ENCODE data around the gene DAPL1. TPM values are rescaled to one million over a fixed set of nuclear protein-coding genes. Genes with fewer than 3 reads are reported as not detected.

Gene DAPL1
- total and polyA plus RNA-seq, 8 donors: 1.4 to 138 TPM; not detected in 6

GRCh38 chr2:158805936-158806335 is 10.8 kb downstream of the DAPL1 start:
- H3K36me3 ChIP-seq: no peaks in the 10 kb centered on the region
- 52 to 94% (median 67%) methylated on average over 1 of the region's 1 CpG for WGBS, 5 donors
- no peak for TF ChIP-seq EP300 (IDR thresholded peaks at IDR 0.05)
- TF ChIP-seq POLR2A (IDR thresholded peaks at IDR 0.05): no peak

DNA sequence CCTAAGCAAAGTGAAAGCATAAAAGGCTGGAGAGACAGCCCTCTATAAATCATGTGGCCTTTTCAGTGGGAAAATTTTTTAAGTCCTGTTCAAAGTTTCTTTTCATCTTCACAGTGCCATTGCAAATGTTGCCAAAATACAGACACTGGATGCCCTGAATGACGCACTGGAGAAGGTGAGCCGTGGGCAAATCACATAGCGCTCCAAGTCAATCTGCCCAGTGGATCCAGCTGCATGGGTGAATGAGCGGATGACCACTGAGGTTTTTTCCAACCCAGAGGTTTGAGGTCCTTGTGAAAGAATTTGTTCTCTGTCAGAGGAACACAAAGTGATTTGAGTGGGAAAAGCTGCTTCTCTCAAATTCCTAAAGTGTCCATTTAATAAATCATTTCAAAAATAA is 11.8 kb downstream of the DAPL1 start:
- H3K9me3 ChIP-seq: no peaks in the 10 kb centered on the region
- H3K4me3 ChIP-seq: no peak overlapping the region
- DNase-seq: no peak
- H3K27me3 ChIP-seq: no peaks in the 10 kb centered on the region
- H3K36me3 ChIP-seq: no peaks in the 10 kb centered on the region
- intact Hi-C loops (cut with DNase I; ENCODE audit: low total_unique reads): no loop called here
- WGBS, 5 donors: 78 to 96% (median 95%) methylated on average over 4 of the region's 4 CpGs
- TF ChIP-seq EP300 (IDR thresholded peaks at IDR 0.05) (no peak), POLR2AphosphoS5 (IDR thresholded peaks at IDR 0.05) (no peak), POLR2A (IDR thresholded peaks at IDR 0.05) (no peak)
- TF ChIP-seq, protein P1, sequence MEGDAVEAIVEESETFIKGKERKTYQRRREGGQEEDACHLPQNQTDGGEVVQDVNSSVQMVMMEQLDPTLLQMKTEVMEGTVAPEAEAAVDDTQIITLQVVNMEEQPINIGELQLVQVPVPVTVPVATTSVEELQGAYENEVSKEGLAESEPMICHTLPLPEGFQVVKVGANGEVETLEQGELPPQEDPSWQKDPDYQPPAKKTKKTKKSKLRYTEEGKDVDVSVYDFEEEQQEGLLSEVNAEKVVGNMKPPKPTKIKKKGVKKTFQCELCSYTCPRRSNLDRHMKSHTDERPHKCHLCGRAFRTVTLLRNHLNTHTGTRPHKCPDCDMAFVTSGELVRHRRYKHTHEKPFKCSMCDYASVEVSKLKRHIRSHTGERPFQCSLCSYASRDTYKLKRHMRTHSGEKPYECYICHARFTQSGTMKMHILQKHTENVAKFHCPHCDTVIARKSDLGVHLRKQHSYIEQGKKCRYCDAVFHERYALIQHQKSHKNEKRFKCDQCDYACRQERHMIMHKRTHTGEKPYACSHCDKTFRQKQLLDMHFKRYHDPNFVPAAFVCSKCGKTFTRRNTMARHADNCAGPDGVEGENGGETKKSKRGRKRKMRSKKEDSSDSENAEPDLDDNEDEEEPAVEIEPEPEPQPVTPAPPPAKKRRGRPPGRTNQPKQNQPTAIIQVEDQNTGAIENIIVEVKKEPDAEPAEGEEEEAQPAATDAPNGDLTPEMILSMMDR (IDR thresholded peaks at IDR 0.05): no peak
- peaks cover 0 to 8% (median 0%) of the 10 kb centered on the region in 4 donors for H3K4me1 ChIP-seq
- no peak overlapping the region for H3K27ac ChIP-seq

More at GRCh38 chr2:158805936-158806335, 10.8 kb downstream of the DAPL1 start:
- Histone ChIP-seq H3K4me3 (no peak overlapping the region), H3K4me1 (peaks cover 0 to 2% (median 0%) of the 10 kb centered on the region in 4 donors), H3K27me3 (no peaks in the 10 kb centered on the region), H3K27ac (no peak overlapping the region), H3K9me3 (no peaks in the 10 kb centered on the region)
- intact Hi-C loops (cut with DNase I; ENCODE audit: low total_unique reads): no loop called here
- DNase-seq: no peak

GRCh38 chr2:158808426-158808825 is 13.3 kb downstream of the DAPL1 start:
- Histone ChIP-seq H3K9me3 (no peaks in the 10 kb centered on the region), H3K27me3 (no peaks in the 10 kb centered on the region), H3K36me3 (no peaks in the 10 kb centered on the region), H3K4me1 (peaks cover 0 to 8% (median 0%) of the 10 kb centered on the region in 4 donors), H3K4me3 (no peak overlapping the region), H3K27ac (no peak overlapping the region)
- intact Hi-C loops (cut with DNase I; ENCODE audit: low total_unique reads): no loop called here
- TF ChIP-seq, protein P1 (IDR thresholded peaks at IDR 0.05): no peak
- no peak for TF ChIP-seq POLR2AphosphoS5 (IDR thresholded peaks at IDR 0.05)
- no peak for TF ChIP-seq POLR2A (IDR thresholded peaks at IDR 0.05)
- no peak for TF ChIP-seq EP300 (IDR thresholded peaks at IDR 0.05)
- WGBS, 5 donors: 87 to 97% (median 90%) methylated on average over 3 of the region's 3 CpGs
- DNase-seq: no peak

DNA sequence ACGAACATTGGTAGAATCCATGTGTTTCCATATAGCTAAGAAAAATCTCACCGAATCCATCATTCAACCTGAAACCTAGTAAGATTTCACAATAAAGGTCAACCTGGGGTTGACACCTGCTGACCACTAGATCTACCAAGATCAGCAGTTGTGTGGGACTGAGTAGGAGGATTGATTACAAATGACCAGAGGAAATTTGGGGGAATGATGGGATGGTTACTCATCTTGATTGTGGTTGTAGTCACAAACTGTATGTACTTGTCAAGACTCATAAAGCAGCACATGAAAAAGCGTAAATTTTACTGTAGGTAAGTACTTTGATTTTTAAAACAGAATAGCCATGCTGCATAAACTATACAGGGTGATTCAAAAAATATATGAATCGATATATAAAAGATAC is 14.7 kb downstream of the DAPL1 start:
- H3K36me3 ChIP-seq: no peaks in the 10 kb centered on the region
- H3K27ac ChIP-seq: no peak overlapping the region
- H3K27me3 ChIP-seq: no peaks in the 10 kb centered on the region
- intact Hi-C loops (cut with DNase I; ENCODE audit: low total_unique reads): no loop called here
- H3K4me1 ChIP-seq: peaks cover 0 to 9% (median 4%) of the 10 kb centered on the region in 4 donors
- H3K4me3 ChIP-seq: no peak overlapping the region
- H3K9me3 ChIP-seq: no peaks in the 10 kb centered on the region
- DNase-seq: no peak
- TF ChIP-seq POLR2AphosphoS5 (IDR thresholded peaks at IDR 0.05): no peak
- TF ChIP-seq POLR2A (IDR thresholded peaks at IDR 0.05): no peak
- TF ChIP-seq, protein P1 (IDR thresholded peaks at IDR 0.05): no peak
- no peak for TF ChIP-seq EP300 (IDR thresholded peaks at IDR 0.05)
- WGBS, 5 donors: 62 to 69% (median 67%) methylated on average over 4 of the region's 4 CpGs

DNA sequence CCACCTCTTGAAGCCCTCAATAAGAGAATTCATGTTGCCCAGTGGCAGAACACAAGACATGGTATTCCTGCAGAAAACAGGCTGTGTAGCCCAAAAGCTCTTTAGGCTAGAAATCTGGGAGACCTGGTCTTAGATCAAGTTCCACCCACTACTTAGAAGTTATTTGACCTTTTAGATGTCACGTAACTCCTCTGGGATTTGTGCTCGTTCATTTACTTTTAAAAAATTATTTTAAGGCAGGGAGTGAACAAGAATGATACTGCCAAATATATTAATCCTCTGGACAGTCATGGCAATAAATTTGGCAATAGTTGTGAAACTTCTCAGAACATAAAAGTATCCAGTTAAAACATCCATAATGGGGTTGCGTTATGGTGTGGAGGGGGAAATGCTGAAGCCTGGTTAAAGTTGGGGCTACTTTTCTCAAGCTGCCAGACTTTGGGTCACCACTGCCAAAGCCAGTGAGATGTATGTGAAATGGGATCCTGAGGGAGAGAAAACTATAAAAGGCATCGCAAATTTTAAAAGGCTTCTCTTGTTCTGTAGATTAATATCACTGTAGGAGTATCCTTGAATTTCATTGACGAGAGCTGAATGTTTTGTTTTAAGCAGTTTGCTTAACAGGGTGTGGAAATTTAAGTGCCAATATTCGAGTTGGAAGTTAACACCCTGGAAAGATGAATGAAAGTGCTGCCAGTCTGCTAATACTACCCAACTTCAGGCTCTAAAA is 15.8 kb downstream of the DAPL1 start:
- 48 to 57% (median 51%) methylated on average over 6 of the region's 6 CpGs for WGBS, 5 donors
- TF ChIP-seq POLR2AphosphoS5 (IDR thresholded peaks at IDR 0.05) (no peak), POLR2A (IDR thresholded peaks at IDR 0.05) (no peak), EP300 (IDR thresholded peaks at IDR 0.05) (no peak)
- TF ChIP-seq, protein P1 (IDR thresholded peaks at IDR 0.05): no peak
- no peaks in the 10 kb centered on the region for H3K9me3 ChIP-seq

More for the DNA sequence above, 15.8 kb downstream of the DAPL1 start:
- Histone ChIP-seq H3K4me1 (peaks cover 0 to 14% (median 4%) of the 10 kb centered on the region in 4 donors), H3K36me3 (no peaks in the 10 kb centered on the region), H3K27ac (no peak overlapping the region), H3K4me3 (no peak overlapping the region), H3K27me3 (no peaks in the 10 kb centered on the region)
- intact Hi-C loops (cut with DNase I; ENCODE audit: low total_unique reads): no loop called here
- DNase-seq: peak in 1 of 2 donors; percentile 26

Measured in stomach (tissue), 9 donors.